HL-60 (cell line): ENCODE measurements around the gene DYNLT4.
"Not testable (repeated sequence)": the region's sequence is repeated elsewhere in the genome, so short reads cannot be mapped to it uniquely, and the experiment has no call there.

Experiments
- DNase-seq, 2 experiments: peaks; one replicate each; pipeline ENCODE4 v3.0.0-alpha.2; 2010 to 2020; ENCODE audit warnings: low read depth in 1 of 2, low spot score in 1 of 2
- H3K27ac ChIP-seq: fragments of 250-450 bp; sonication (Bioruptor Pico); replicated peaks from 2 replicates; pipeline ENCODE4 v1.5.1; 2020; ENCODE audit warnings: mild to moderate bottlenecking, moderate library complexity
- H3K27me3 ChIP-seq: fragments of 250-450 bp; sonication (Bioruptor Pico); 2 replicates; pipeline ENCODE4 v1.5.1; 2021; ENCODE audit warnings: mild to moderate bottlenecking, moderate library complexity; ENCODE audit not compliant: insufficient read depth, poor library complexity, severe bottlenecking
- H3K4me3 ChIP-seq: replicated peaks from 2 replicates; pipeline ENCODE4 v1.5.1; 2011; ENCODE audit warnings: mild to moderate bottlenecking, control low read depth, low read length; ENCODE audit not compliant: insufficient read depth
- GABPA ChIP-seq: IDR thresholded peaks from 2 replicates; pipeline ENCODE4 v1.6.1; 2012; ENCODE audit warnings: low read depth
- POLR2AphosphoS5 ChIP-seq: IDR thresholded peaks from 2 replicates; pipeline ENCODE4 v1.6.1; 2012; ENCODE audit warnings: low read depth
- REST ChIP-seq: IDR thresholded peaks from 2 replicates; pipeline ENCODE4 v1.6.1; 2012; ENCODE audit warnings: low read depth; ENCODE audit not compliant: insufficient replicate concordance
- SPI1 ChIP-seq: IDR thresholded peaks from 2 replicates; pipeline ENCODE4 v1.6.1; 2012; ENCODE audit warnings: low read depth, mild to moderate bottlenecking, borderline replicate concordance
- TF ChIP-seq, protein P1 (sequence below): IDR thresholded peaks from one replicate; pipeline ENCODE4 v1.5.1; 2011; ENCODE audit warnings: low read length, control low read depth, inconsistent platforms; ENCODE audit not compliant: insufficient read depth

Gene DYNLT4

DNA sequence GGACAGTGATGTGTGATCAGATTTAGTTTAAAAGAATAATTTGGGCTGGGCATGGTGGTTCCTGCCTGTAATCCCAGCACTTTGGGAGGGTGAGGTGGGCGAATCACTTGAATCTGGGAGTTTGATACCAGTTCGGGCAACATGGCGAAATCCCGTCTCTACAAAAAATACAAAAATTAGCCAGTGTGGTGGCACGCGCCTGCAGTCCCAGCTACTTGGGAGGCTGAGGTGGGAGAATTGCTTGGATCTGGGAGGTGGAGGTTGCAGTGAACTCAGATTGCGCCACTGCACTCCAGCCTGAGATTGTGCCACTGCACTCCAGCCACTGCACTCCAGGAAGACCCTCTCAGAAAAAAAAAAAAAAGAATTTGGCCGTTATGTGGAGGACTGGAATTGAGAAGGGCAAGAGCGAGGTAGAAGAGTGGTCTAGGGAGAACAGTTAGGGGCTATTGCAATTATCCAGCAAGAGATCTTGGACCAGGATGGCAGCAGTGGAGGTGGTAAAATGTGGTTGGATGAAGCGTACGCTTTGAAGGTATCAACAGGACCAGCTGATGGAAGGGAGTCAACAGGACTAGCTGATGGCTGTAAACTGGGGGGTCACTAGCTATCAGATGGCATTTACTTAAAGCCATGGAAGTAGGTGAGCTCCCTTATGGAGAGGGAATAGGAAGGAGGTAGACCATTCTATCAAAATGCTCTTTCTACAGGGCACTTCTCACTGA, 10.8 kb upstream of the DYNLT4 start:
- DNase-seq, result no peak
- no peaks in the 10 kb centered on the region for H3K27me3 ChIP-seq
- no peak overlapping the region for H3K27ac ChIP-seq
- no peak for TF ChIP-seq REST
- TF ChIP-seq, protein P1, sequence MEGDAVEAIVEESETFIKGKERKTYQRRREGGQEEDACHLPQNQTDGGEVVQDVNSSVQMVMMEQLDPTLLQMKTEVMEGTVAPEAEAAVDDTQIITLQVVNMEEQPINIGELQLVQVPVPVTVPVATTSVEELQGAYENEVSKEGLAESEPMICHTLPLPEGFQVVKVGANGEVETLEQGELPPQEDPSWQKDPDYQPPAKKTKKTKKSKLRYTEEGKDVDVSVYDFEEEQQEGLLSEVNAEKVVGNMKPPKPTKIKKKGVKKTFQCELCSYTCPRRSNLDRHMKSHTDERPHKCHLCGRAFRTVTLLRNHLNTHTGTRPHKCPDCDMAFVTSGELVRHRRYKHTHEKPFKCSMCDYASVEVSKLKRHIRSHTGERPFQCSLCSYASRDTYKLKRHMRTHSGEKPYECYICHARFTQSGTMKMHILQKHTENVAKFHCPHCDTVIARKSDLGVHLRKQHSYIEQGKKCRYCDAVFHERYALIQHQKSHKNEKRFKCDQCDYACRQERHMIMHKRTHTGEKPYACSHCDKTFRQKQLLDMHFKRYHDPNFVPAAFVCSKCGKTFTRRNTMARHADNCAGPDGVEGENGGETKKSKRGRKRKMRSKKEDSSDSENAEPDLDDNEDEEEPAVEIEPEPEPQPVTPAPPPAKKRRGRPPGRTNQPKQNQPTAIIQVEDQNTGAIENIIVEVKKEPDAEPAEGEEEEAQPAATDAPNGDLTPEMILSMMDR, result no peak
- no peak overlapping the region for H3K4me3 ChIP-seq

- no peak overlapping the region for H3K4me3 ChIP-seq
- TF ChIP-seq GABPA (no peak), SPI1 (no peak), POLR2AphosphoS5 (no peak), REST (no peak)
- TF ChIP-seq, protein P1, result no peak
- no peaks in the 10 kb centered on the region for H3K27me3 ChIP-seq
- no peak for DNase-seq
- H3K27ac ChIP-seq, result no peak overlapping the region
Observed at GRCh38 chr1:44817307-44817706, 10.2 kb upstream of the DYNLT4 start.

DNA sequence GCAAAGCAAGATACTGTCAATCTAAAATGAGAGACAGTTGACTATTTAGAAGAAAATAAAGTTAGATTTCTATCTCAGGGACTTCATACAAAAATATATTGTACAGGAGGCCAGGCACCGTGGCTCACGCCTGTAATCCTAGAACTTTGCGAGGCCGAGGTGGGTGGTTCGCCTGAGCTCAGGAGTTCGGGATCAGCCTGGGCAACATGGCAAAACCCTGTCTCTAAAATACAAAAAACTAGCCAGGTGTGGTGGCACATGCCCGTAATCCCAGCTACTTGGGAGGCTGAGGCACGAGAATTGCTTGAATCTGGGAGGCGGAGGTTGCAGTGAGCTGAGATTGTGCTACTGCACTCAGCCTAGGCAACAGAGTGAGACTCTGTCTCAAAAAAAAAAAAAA, 8.8 kb upstream of the DYNLT4 start:
- H3K27me3 ChIP-seq, H3K27ac ChIP-seq, H3K4me3 ChIP-seq, DNase-seq: not testable (repeated sequence)

DNA sequence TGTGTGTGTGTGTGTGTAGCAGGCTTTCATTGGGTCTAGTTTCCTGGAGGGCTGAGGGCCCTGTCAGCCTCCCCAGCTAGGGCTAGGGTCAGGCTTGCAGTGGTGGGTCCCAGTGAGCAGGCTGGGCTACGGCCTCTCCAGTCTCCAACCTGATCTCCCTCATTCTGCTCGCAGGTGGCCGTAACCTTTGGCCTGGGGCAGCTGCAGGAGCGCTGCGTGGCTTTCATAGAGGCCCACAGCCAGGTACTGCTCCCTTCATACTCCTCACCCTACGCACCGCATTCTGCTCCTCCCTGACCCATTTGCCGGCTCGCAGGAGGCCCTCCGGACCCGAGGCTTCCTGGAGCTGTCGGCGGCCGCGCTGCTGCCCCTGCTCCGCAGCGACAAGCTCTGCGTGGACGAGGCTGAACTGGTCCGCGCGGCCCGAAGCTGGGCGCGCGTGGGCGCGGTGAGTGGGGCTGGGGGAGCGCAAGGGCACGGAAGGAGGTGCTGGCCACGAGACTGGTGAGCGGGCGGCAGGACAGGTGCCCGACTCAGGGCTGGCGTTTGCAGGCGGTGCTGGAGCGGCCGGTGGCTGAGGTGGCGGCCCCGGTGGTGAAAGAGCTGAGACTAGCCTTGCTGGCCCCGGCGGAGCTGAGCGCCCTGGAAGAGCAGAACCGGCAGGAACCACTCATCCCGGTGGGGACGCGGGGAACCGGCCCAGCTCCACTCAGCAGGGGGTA, 5.8 kb upstream of the DYNLT4 start:
- H3K27ac ChIP-seq, result no peak overlapping the region; the same call in 1 of the 2 replicates
- H3K27me3 ChIP-seq, result no peaks in the 10 kb centered on the region
- TF ChIP-seq REST, result no peak
- TF ChIP-seq POLR2AphosphoS5, result no peak
- no peak for TF ChIP-seq SPI1
- TF ChIP-seq GABPA, result no peak
- TF ChIP-seq, protein P1, result no peak
- peak overlapping the region; percentile 48 for H3K4me3 ChIP-seq
- DNase-seq, result no peak
